Endothelial cell of umbilical vein (primary cell): ENCODE measurements around the gene GEMIN8. TPM values are rescaled to one million over a fixed set of nuclear protein-coding genes. Genes with fewer than 3 reads are reported as not detected.

Experiments used
- BruUV-seq: library from RNA; stranded (reverse); fragments of 400-500 nt; replicated peaks from 2 replicates; lab custom pipeline; 2021; lab: Mats Ljungman, UMichigan
- CTCF ChIA-PET: fragments of 300-600, 350-600 bp; sonication (Branson Sonifier 250); formaldehyde crosslinking; loops from one replicate; lab custom pipeline; 2021; ENCODE audit warnings: antibody characterized with exemption, inconsistent platforms; lab: Charles Lee
- POLR2A ChIA-PET: fragments of 300-600, 350-600 bp; sonication (Branson Sonifier 250); formaldehyde crosslinking; loops from one replicate; lab custom pipeline; 2021; ENCODE audit warnings: antibody characterized with exemption, inconsistent platforms; lab: Charles Lee
- DNase-seq: peaks from one replicate; pipeline ENCODE4 v3.0.0-alpha.2; 2011; ENCODE audit warnings: low read depth, low spot score
- FAIRE-seq: peaks from 2 replicates; lab custom pipeline; 2011; peaks lifted over from hg19 to GRCh38; lab: Jason Lieb, UNC
- H2AFZ ChIP-seq: 2 replicates; pipeline ENCODE4 v1.6.0; 2012; ENCODE audit warnings: low read depth, low read length, control low read depth, inconsistent platforms
- H3K27ac ChIP-seq: 2 replicates; pipeline ENCODE4 v1.5.1; 2011; ENCODE audit warnings: low read depth, mild to moderate bottlenecking, control low read depth, low read length, moderate library complexity; ENCODE audit not compliant: insufficient read depth
- H3K27me3 ChIP-seq, 2 experiments: 2 replicates each; pipeline versions ENCODE4 v1.6.0 to v1.6.1; 2011; ENCODE audit warnings: low read length in 2 of 2, mixed read lengths in 1 of 2; ENCODE audit not compliant: control insufficient read depth in 2 of 2, insufficient read depth in 2 of 2
- H3K36me3 ChIP-seq, 2 experiments: 2 replicates in 1 of 2; 3 replicates in 1 of 2; pipeline ENCODE4 v1.5.1; 2011; ENCODE audit warnings: low read length in 2 of 2, mild to moderate bottlenecking in 1 of 2, moderate library complexity in 1 of 2; ENCODE audit not compliant: control insufficient read depth in 2 of 2, insufficient read depth in 2 of 2; ENCODE audit errors: extremely low read depth in 1 of 2
- H3K4me1 ChIP-seq: 3 replicates; pipeline ENCODE4 v1.5.1; 2011; ENCODE audit warnings: mild to moderate bottlenecking, low read length; ENCODE audit not compliant: control insufficient read depth, insufficient read depth; ENCODE audit errors: extremely low read depth
- H3K4me2 ChIP-seq: 2 replicates; pipeline ENCODE4 v1.6.1; 2011; ENCODE audit warnings: low read length, control low read depth, mixed read lengths; ENCODE audit not compliant: insufficient read depth
- H3K4me3 ChIP-seq, 3 experiments: fragments of 200-600 bp in 1 of 3; sonication (generic), shearing (Covaris generic) in 1 of 3; replicated peaks in 1 of 3; 2 replicates each; pipeline ENCODE4 v1.5.1; 2011 to 2016; ENCODE audit warnings: control low read depth in 3 of 3, low read length in 3 of 3, mild to moderate bottlenecking in 2 of 3, inconsistent platforms in 1 of 3, low read depth in 1 of 3, moderate library complexity in 1 of 3; ENCODE audit not compliant: insufficient read depth in 1 of 3
- H3K79me2 ChIP-seq: 2 replicates; pipeline ENCODE4 v1.6.0; 2012; ENCODE audit warnings: low read length, inconsistent platforms; ENCODE audit not compliant: control insufficient read depth, insufficient read depth
- H3K9ac ChIP-seq: replicated peaks from 2 replicates; pipeline ENCODE3; 2011; ENCODE audit warnings: low read length, control low read depth; ENCODE audit not compliant: insufficient read depth; ENCODE audit errors: extremely low read depth
- H3K9me1 ChIP-seq: replicated peaks from 3 replicates; pipeline ENCODE4 v1.6.0; 2011; ENCODE audit warnings: mild to moderate bottlenecking, low read length; ENCODE audit not compliant: control insufficient read depth, insufficient read depth; ENCODE audit errors: extremely low read depth
- H3K9me3 ChIP-seq: replicated peaks from 2 replicates; pipeline ENCODE4 v1.5.1; 2012; ENCODE audit warnings: low read length, inconsistent platforms; ENCODE audit not compliant: control insufficient read depth, insufficient read depth
- H4K20me1 ChIP-seq: replicated peaks from 2 replicates; pipeline ENCODE3; 2011; ENCODE audit warnings: mild to moderate bottlenecking, low read length; ENCODE audit not compliant: control insufficient read depth, insufficient read depth; ENCODE audit errors: extremely low read depth
- CTCF ChIP-seq, 2 donors: IDR thresholded peaks; 1 replicate in 1 of 2; 2 replicates in 1 of 2; pipeline ENCODE4 v1.5.1; 2011; ENCODE audit warnings: low read length in 2 of 2, mild to moderate bottlenecking in 2 of 2, moderate library complexity in 2 of 2, control low read depth in 1 of 2, inconsistent platforms in 1 of 2, low read depth in 1 of 2; ENCODE audit not compliant: insufficient read depth in 1 of 2; ENCODE audit errors: extremely low read depth in 1 of 2
- EZH2 ChIP-seq: IDR thresholded peaks from 2 replicates; pipeline ENCODE4 v1.6.1; 2012; ENCODE audit warnings: borderline replicate concordance, low read depth, mild to moderate bottlenecking, moderate library complexity, low read length, inconsistent platforms; ENCODE audit not compliant: severe bottlenecking
- FOS ChIP-seq: IDR thresholded peaks from 2 replicates; pipeline ENCODE4 v1.6.1; 2011; ENCODE audit warnings: mild to moderate bottlenecking, low read length, moderate library complexity, borderline replicate concordance; ENCODE audit not compliant: insufficient read depth
- GATA2 ChIP-seq: IDR thresholded peaks from 2 replicates; pipeline ENCODE4 v1.7.0; 2011; ENCODE audit warnings: low read depth, mild to moderate bottlenecking, moderate library complexity, mixed read lengths, low read length; ENCODE audit not compliant: insufficient read length, insufficient read depth
- JUN ChIP-seq: IDR thresholded peaks from 2 replicates; pipeline ENCODE4 v1.6.1; 2011; ENCODE audit warnings: borderline replicate concordance, low read depth; ENCODE audit not compliant: insufficient read length, insufficient read depth
- MYC ChIP-seq: IDR thresholded peaks from one replicate; pipeline ENCODE4 v1.6.1; 2011; ENCODE audit warnings: mild to moderate bottlenecking, low read depth, low read length
- POLR2A ChIP-seq: IDR thresholded peaks from 2 replicates; pipeline ENCODE4 v1.6.1; 2012; ENCODE audit warnings: low read depth, mild to moderate bottlenecking, control low read depth, low read length
- POLR2AphosphoS5 ChIP-seq: IDR thresholded peaks from 2 replicates; pipeline ENCODE4 v1.6.1; 2012; ENCODE audit warnings: low read depth, mild to moderate bottlenecking, control low read depth, low read length, moderate library complexity; ENCODE audit not compliant: insufficient read depth
- dilution Hi-C: fragments of 300-500 bp; cut with MboI; formaldehyde crosslinking; loops from one replicate; pipeline ENCODE4 v1.15.0; 2019; ENCODE audit warnings: low sequenced_read_pairs; ENCODE audit not compliant: extremely low pct_ligation_motif_present
- intact Hi-C: fragments of 100-400 bp; cut with micrococcal nuclease; formaldehyde crosslinking; loops from one replicate; pipeline ENCODE4 v1.10.0; 2022
- polyA plus RNA-seq, 4 experiments: library from polyadenylated mRNA; depleted of rRNA in 3 of 4; stranded (reverse) in 3 of 4; unstranded in 1 of 4; fragments of >200 nt; gene quantifications; 2 replicates each; pipeline versions ENCODE4 v1.2.1 to v1.2.3, GENCODE V29; 2011 to 2012; ENCODE audit warnings: missing spikeins in 1 of 4
- total RNA-seq: library from RNA; stranded (reverse); gene quantifications from 2 replicates; pipeline ENCODE4 v1.2.3, GENCODE V29; 2021
- TF ChIP-seq, protein P1 (sequence below): IDR thresholded peaks from 2 replicates; pipeline ENCODE4 v1.6.1; 2011; ENCODE audit not compliant: insufficient read depth, insufficient read length

GEMIN8 gene
- total and polyA plus RNA-seq, 2 donors (not counting 3 experiments of a cell fraction or from before 2014, with no cell fraction given): 18.5 to 24.5 TPM

DNA sequence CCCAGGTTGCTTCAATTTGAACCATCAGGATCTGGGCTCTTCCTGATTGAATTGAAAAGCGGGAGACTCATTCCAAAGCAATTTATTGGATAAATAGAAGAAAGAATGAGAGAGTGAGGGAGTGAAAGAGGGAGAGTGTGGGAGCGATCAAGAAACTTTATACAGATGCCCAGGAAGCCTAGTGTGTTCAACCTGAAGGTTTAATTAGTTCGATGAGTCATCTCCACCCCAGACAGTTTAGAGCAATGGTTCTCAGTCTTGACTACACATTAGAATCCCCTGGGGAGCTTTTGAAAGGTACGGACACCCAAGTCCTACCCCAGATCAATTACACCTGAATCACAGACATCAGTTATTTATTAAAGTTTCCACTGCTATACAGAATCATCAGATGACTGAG is 61.5 kb downstream of the GEMIN8 start:
- no peaks in the 10 kb centered on the region for H3K9me3 ChIP-seq
- TF ChIP-seq POLR2A: no peak
- TF ChIP-seq, protein P1, sequence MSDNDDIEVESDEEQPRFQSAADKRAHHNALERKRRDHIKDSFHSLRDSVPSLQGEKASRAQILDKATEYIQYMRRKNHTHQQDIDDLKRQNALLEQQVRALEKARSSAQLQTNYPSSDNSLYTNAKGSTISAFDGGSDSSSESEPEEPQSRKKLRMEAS: no peak
- TF ChIP-seq JUN: no peak
- TF ChIP-seq POLR2AphosphoS5: no peak
- TF ChIP-seq CTCF (IDR thresholded peaks at IDR 0.05; ENCODE audit: extremely low read depth in 1 of 2, insufficient read depth in 1 of 2, low read depth in 1 of 2, low read length in 2 of 2): no peak
- no peak for TF ChIP-seq MYC
- no peak for TF ChIP-seq GATA2
- TF ChIP-seq EZH2: no peak
- no peak for TF ChIP-seq FOS
- H2AFZ ChIP-seq: no peak overlapping the region
- FAIRE-seq (no peak), DNase-seq (no peak)
- H3K9ac ChIP-seq: no peak overlapping the region
- no peak overlapping the region for H3K4me3 ChIP-seq
- no peak overlapping the region for H3K27ac ChIP-seq
- dilution Hi-C loops (no loop called here), intact Hi-C loops (no loop called here)
- ChIA-PET CTCF (no interaction called here), POLR2A (no interaction called here)
- BruUV-seq: no TSS peak
- no peaks in the 10 kb centered on the region for H3K79me2 ChIP-seq
- H3K4me1 ChIP-seq: no peaks in the 10 kb centered on the region
- H3K9me1 ChIP-seq: no peaks in the 10 kb centered on the region
- no peaks in the 10 kb centered on the region for H3K27me3 ChIP-seq
- no peaks in the 10 kb centered on the region for H3K36me3 ChIP-seq
- H4K20me1 ChIP-seq: no peaks in the 10 kb centered on the region
- no peak overlapping the region for H3K4me2 ChIP-seq
